NCI-H2227 treated with DMSO at 0.1 percent for 48 hours (cell line): ENCODE results near the gene FAM13A.
A peak's percentile ranks its signal among the peaks of the same experiment; 100 is the strongest.
"Not testable (repeated sequence)": the region's sequence is repeated elsewhere in the genome, so short reads cannot be mapped to it uniquely, and the experiment has no call there.

Experiments
- DNase-seq: peaks from one replicate; lab custom pipeline; 2025; lab: John Stamatoyannopoulos, UW

FAM13A gene

DNA sequence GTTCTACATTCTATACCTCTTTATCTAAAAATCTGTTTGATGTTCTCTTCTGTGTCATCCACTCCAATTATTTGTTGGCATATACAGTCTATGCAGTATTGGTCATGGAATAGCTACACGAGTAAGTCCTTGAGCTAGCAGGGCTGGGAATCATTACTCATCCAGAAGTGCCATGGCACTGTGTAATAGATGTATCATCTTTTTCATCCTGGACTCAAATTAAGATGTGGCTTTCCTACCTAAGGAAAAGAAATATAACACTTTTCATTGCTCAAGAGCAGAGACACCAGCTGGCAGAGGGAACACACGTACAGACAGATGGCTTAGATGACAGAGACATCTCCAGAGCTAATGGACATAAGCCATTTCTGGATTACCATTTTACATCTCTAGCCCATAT, 159.8 kb downstream of the FAM13A start:
- DNase-seq: no peak

- no peak for DNase-seq
These were observed 163.0 kb downstream of the FAM13A start for GRCh38 chr4:88893961-88894360.

DNA sequence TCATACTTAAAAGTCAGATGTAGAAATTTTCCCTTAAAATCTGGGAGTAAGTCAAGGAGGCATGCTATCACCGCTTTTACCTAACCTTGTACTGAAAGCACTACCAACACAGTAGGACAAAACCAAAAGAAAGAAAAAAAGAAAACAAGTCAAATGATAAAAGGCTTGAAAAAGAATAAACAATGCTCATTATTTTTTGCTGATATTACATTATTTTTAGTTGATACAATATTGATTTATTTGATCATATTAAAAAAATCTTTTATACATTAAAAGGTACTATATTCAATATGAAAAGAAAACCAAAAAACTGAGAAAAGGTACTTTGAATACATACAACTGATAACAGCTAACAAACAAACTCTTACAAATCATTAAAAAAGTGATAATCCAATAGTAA, 164.3 kb downstream of the FAM13A start:
- DNase-seq: no peak

DNA sequence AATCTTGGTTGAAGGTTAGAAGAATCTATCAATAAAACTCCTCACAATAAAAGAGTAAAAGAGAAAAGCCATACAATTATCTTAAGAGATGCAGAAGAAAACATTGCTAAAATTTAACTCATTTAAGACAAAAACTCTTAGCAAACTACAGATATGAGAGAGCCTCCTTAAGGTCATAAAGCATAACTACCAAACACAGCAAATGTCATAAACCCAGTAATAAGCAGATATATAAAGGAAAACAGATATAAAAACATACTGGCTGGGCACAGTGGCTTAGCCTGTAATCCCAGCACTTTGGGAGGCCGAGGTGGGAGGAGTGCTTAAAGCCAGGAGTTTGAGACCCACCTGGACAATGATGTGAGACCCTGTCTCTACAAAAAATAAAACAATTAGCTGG, 165.3 kb downstream of the FAM13A start:
- DNase-seq: no peak

- DNase-seq: not testable (repeated sequence)
These were observed 169.6 kb downstream of the FAM13A start for GRCh38 chr4:88887409-88887808.

- no peak for DNase-seq
These were observed 175.8 kb downstream of the FAM13A start for GRCh38 chr4:88881227-88881569.

- DNase-seq: peak; percentile 47
These were observed 176.3 kb downstream of the FAM13A start for GRCh38 chr4:88880501-88881226.

DNA sequence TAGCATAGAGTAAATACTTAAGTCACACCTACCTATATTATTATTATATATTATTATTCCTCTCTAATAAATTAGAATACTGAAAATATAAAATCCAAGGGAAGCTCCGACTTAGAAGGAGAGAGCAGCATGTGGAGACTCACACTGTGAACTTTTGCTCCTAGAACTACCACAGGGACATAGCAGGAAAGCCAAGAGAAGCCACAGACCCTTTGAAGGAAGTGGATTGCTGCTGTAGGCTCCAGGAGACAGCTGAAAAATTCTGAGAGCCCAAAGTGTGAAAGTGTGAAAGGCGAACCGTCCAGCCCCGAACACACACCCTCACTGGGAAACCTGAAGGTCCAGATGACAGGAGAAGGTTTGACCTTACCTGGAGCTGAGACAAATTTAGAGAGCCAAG, 177.0 kb downstream of the FAM13A start:
- DNase-seq: no peak

DNA sequence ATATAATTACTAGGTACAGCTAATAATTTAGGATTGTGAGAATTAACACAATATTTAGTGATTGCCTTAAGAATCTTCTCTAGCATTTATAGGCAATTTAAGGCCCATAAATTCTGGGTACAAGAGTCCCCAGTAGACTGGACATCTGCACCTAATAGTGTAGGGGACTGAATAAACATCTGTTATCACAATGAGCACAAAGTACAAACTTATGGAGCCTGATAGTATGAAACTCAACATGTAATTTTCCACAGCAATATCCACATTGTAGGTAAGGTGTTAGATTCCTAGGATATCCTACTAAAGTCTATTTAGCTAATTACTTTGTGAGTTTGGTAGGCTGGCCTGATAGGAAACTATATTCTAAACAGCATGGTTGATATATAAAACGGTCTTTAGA, 178.3 kb downstream of the FAM13A start:
- DNase-seq: no peak

DNA sequence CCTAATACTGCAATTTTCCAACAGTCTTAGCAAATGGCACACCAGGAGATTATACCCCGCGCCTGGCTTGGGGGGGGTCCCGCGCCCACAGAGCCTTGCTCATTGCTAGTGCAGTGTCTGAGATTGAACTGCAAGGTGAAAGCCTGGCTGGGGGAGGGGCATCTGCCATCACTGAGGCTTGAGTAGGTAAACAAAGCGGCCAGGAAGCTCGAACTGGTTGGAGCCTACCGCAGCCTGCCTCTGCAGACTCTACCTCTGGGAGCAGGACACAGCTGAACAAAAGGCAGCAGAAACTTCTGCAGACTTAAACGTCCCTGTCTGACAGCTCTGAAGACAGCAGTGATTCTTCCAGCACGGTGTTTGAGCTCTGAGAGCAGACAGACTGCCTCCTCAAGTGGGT, 186.6 kb downstream of the FAM13A start:
- no peak for DNase-seq

GRCh38 chr4:88868510-88868909, 188.5 kb downstream of the FAM13A start:
- DNase-seq: no peak

GRCh38 chr4:88866862-88867550, 190.0 kb downstream of the FAM13A start:
- DNase-seq: no peak

DNA sequence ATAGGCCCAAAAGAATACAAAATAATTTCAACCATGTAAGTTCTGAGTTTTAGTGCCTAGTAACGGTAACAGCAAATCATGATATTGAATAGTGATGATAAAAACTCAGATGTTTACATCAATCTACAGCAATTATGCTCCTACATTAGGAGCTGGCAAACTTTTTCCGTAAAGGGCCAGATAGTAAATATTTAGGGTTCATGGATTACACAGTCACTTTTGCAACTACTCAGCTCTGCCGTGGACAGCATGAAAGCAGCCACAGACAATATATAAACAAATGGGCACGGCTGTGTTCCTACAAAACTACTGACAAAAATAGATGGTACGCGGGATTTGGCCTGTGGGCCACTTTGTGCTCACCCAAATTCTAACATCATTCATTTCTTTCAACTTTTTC, 191.5 kb downstream of the FAM13A start:
- DNase-seq: no peak

GRCh38 chr4:88865046-88865445, 191.9 kb downstream of the FAM13A start:
- no peak for DNase-seq

GRCh38 chr4:88860586-88860985, 196.4 kb downstream of the FAM13A start:
- DNase-seq: no peak

- no peak for DNase-seq
These were observed 197.7 kb downstream of the FAM13A start for GRCh38 chr4:88859191-88859812.

GRCh38 chr4:88858752-88859151, 198.2 kb downstream of the FAM13A start:
- DNase-seq: no peak

DNA sequence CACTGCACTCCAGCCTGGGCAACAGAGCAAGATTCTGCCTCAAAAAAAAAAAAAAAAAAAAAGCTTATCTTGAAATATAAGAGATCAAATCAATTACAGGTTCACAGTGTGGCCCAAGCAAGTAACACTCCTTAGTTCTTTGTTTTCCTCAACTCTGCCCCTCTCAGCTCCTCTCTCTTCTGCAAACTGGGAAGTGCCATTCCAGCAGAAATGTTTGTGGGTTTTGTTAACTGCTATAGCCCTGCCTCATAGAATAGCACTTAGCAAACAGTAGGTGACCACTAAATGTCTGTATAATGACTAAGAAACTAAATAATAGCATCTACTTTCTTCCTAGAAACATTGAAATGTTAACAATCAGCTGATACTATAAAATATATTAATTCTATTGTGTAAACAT, 199.4 kb downstream of the FAM13A start:
- no peak for DNase-seq

- no peak for DNase-seq
These were observed 202.5 kb downstream of the FAM13A start for GRCh38 chr4:88854481-88854880.

DNA sequence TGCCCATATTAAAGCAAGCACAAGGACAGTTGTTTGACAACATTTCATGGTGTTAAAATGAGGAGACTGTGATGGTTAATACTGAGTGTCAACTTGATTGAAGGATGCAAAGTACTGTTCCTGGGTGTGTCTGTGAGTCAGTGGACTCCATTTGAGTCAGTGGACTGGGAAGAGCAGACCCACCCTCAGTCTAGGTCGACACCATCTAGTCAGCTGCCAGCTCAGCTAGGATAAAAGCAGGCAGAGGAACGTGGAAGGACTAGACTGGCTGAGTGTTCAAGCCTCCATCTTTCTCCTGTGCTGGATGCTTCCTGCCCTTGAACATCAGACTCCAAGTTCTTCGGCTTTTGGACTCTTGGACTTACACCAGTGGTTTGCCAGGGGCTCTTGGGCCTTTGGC, 203.4 kb downstream of the FAM13A start:
- DNase-seq: not testable (repeated sequence)

DNA sequence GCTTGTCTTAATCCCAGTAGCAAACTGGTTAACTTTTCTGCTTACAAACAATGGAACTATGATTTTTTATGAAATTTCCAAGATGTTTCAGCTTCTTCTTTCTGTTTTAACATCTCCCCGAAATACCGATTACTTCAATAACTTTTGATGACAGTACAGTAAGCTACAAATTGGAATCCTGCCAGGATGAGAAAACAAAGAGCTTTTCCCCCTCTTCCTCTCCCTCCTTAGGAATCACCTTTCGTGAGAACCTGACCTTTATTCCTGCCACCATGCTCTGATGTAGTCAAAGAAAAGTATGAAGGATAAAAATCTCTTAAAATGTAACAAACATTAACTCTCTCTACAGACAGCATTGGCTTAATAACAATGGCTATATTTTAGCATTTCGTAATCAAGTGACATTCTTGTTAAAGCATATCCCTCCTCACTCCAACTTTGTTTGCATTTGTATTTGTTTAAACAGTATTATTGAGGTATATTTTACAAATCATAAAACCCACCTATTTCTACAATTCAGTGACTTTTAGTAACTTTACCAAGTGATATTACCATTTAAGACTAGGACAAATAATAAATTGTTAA, 210.7 kb downstream of the FAM13A start:
- DNase-seq: no peak

GRCh38 chr4:88843067-88843685, 213.8 kb downstream of the FAM13A start:
- no peak for DNase-seq

DNA sequence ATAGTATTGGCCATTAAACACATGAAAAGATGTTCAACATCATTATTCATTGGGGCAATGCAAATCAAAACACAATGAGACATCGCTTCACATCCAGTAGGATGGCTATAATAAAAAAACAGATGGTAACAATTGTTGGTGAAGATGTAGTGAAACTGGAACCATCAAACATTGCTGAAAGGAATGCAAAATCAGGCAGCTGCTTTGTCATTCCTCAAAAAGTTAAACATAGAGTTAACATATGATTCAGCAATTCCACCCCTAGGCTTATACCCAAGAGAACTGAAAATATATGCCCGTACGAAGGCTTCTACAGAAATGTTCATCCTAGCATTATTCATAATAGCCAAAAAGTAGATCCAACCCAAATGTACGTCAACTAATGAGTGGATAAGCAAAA, 215.3 kb downstream of the FAM13A start:
- DNase-seq: no peak
